Measurements from ENCODE around the gene LRRC30. TPM values are rescaled to one million over a fixed set of nuclear protein-coding genes. Genes with fewer than 3 reads are reported as not detected.
"Not testable (repeated sequence)": the region's sequence is repeated elsewhere in the genome, so short reads cannot be mapped to it uniquely, and the experiment has no call there.

LRRC30 gene
- total and polyA plus RNA-seq, 8 donors: not detected

GRCh38 chr18:7196421-7196820 lies 34.5 kb upstream of the LRRC30 start:
- Histone ChIP-seq H3K27me3 (no peaks in the 10 kb centered on the region), H3K27ac (no peak overlapping the region), H3K4me1 (no peaks in the 10 kb centered on the region), H3K9me3 (no peaks in the 10 kb centered on the region), H3K4me3 (no peak overlapping the region), H3K36me3 (no peaks in the 10 kb centered on the region)
- ATAC-seq (peak; percentile 39), DNase-seq (no peak)
- intact Hi-C loops (cut with DNase I): no loop called here
- TF ChIP-seq, protein P1, sequence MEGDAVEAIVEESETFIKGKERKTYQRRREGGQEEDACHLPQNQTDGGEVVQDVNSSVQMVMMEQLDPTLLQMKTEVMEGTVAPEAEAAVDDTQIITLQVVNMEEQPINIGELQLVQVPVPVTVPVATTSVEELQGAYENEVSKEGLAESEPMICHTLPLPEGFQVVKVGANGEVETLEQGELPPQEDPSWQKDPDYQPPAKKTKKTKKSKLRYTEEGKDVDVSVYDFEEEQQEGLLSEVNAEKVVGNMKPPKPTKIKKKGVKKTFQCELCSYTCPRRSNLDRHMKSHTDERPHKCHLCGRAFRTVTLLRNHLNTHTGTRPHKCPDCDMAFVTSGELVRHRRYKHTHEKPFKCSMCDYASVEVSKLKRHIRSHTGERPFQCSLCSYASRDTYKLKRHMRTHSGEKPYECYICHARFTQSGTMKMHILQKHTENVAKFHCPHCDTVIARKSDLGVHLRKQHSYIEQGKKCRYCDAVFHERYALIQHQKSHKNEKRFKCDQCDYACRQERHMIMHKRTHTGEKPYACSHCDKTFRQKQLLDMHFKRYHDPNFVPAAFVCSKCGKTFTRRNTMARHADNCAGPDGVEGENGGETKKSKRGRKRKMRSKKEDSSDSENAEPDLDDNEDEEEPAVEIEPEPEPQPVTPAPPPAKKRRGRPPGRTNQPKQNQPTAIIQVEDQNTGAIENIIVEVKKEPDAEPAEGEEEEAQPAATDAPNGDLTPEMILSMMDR (IDR thresholded peaks at IDR 0.05): no peak

GRCh38 chr18:7197854-7198253 lies 33.0 kb upstream of the LRRC30 start:
- Histone ChIP-seq H3K36me3 (no peaks in the 10 kb centered on the region), H3K9me3 (no peaks in the 10 kb centered on the region), H3K4me3 (no peak overlapping the region), H3K27ac (no peak overlapping the region), H3K27me3 (no peaks in the 10 kb centered on the region), H3K4me1 (peaks cover 4 to 5% of the 10 kb centered on the region in 2 donors)
- DNase-seq: peak in 1 of 4 donors; percentile 41
- TF ChIP-seq, protein P1 (IDR thresholded peaks at IDR 0.05): no peak
- intact Hi-C loops (cut with DNase I): no loop called here
- ATAC-seq: peak; percentile 62

- TF ChIP-seq, protein P1 (IDR thresholded peaks at IDR 0.05): no peak
- Histone ChIP-seq H3K27me3 (no peaks in the 10 kb centered on the region), H3K4me1 (peaks cover 4 to 5% of the 10 kb centered on the region in 2 donors), H3K4me3 (no peak overlapping the region), H3K9me3 (no peaks in the 10 kb centered on the region), H3K36me3 (no peaks in the 10 kb centered on the region), H3K27ac (no peak overlapping the region)
- peak; percentile 23 for ATAC-seq
- intact Hi-C loops (cut with DNase I): no loop called here
- no peak for DNase-seq
Measured at GRCh38 chr18:7198326-7198725, 32.6 kb upstream of the LRRC30 start.

GRCh38 chr18:7201096-7201495 lies 29.8 kb upstream of the LRRC30 start:
- DNase-seq (no peak), ATAC-seq (no peak)
- Histone ChIP-seq H3K36me3 (no peaks in the 10 kb centered on the region), H3K4me3 (no peak overlapping the region), H3K4me1 (peaks cover 4 to 5% of the 10 kb centered on the region in 2 donors), H3K9me3 (no peaks in the 10 kb centered on the region), H3K27ac (peak overlapping the region in 1 of 2 donors; percentile 16), H3K27me3 (no peaks in the 10 kb centered on the region)
- intact Hi-C loops (cut with DNase I): no loop called here
- TF ChIP-seq, protein P1 (IDR thresholded peaks at IDR 0.05): no peak

GRCh38 chr18:7202169-7202568 lies 28.7 kb upstream of the LRRC30 start:
- Histone ChIP-seq H3K9me3 (no peaks in the 10 kb centered on the region), H3K4me1 (peaks cover 4 to 5% of the 10 kb centered on the region in 2 donors), H3K4me3 (no peak overlapping the region), H3K27ac (peak overlapping the region in 1 of 2 donors; percentile 56), H3K27me3 (no peaks in the 10 kb centered on the region), H3K36me3 (no peaks in the 10 kb centered on the region)
- intact Hi-C loops (cut with DNase I): no loop called here
- DNase-seq (peak in 1 of 4 donors; percentile 43), ATAC-seq (peak; percentile 58)
- TF ChIP-seq, protein P1 (IDR thresholded peaks at IDR 0.05): no peak

DNA sequence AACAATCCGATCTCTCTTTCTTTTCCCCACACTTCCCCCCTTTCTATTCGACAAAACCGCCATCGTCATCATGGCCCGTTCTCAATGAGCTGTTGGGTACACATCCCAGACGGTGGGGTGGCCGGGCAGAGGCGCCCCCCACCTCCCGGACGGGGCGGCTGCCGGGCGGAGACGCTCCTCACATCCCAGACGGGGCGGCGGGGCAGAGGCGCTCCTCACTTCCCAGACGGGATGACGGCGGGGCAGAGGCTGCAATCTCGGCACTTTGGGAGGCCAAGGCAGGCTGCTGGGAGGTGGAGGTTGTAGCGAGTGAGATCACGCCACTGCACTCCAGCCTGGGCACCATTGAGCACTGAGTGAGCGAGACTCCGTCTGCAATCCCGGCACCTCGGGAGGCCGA lies 27.3 kb upstream of the LRRC30 start:
- ATAC-seq; intact Hi-C loops (cut with DNase I); H3K4me3 ChIP-seq; H3K27me3 ChIP-seq; DNase-seq; H3K27ac ChIP-seq; H3K9me3 ChIP-seq; H3K4me1 ChIP-seq; H3K36me3 ChIP-seq: not testable (repeated sequence)
